HL-60 (cell line): Measurements from ENCODE around the gene VPS35L.

Experiments used
- DNase-seq, 2 experiments: peaks; one replicate each; pipeline ENCODE4 v3.0.0-alpha.2; 2010 to 2020; ENCODE audit warnings: low read depth in 1 of 2, low spot score in 1 of 2
- H3K27ac ChIP-seq: fragments of 250-450 bp; sonication (Bioruptor Pico); replicated peaks from 2 replicates; pipeline ENCODE4 v1.5.1; 2020; ENCODE audit warnings: mild to moderate bottlenecking, moderate library complexity
- H3K27me3 ChIP-seq: fragments of 250-450 bp; sonication (Bioruptor Pico); 2 replicates; pipeline ENCODE4 v1.5.1; 2021; ENCODE audit warnings: mild to moderate bottlenecking, moderate library complexity; ENCODE audit not compliant: insufficient read depth, poor library complexity, severe bottlenecking
- H3K4me3 ChIP-seq: replicated peaks from 2 replicates; pipeline ENCODE4 v1.5.1; 2011; ENCODE audit warnings: mild to moderate bottlenecking, control low read depth, low read length; ENCODE audit not compliant: insufficient read depth
- CTCF ChIP-seq: IDR thresholded peaks from one replicate; pipeline ENCODE4 v1.5.1; 2011; ENCODE audit warnings: low read length, control low read depth, inconsistent platforms; ENCODE audit not compliant: insufficient read depth
- GABPA ChIP-seq: IDR thresholded peaks from 2 replicates; pipeline ENCODE4 v1.6.1; 2012; ENCODE audit warnings: low read depth
- POLR2AphosphoS5 ChIP-seq: IDR thresholded peaks from 2 replicates; pipeline ENCODE4 v1.6.1; 2012; ENCODE audit warnings: low read depth
- REST ChIP-seq: IDR thresholded peaks from 2 replicates; pipeline ENCODE4 v1.6.1; 2012; ENCODE audit warnings: low read depth; ENCODE audit not compliant: insufficient replicate concordance
- SPI1 ChIP-seq: IDR thresholded peaks from 2 replicates; pipeline ENCODE4 v1.6.1; 2012; ENCODE audit warnings: low read depth, mild to moderate bottlenecking, borderline replicate concordance

Gene VPS35L

GRCh38 chr16:19698480-19699465, 143.3 kb downstream of the VPS35L start:
- no peak for DNase-seq
- H3K27ac ChIP-seq, result no peak overlapping the region
- no peaks in the 10 kb centered on the region for H3K27me3 ChIP-seq
- H3K4me3 ChIP-seq, result no peak overlapping the region
- TF ChIP-seq SPI1 (no peak), POLR2AphosphoS5 (no peak), CTCF (no peak), GABPA (no peak), REST (no peak)

- no peaks in the 10 kb centered on the region for H3K27me3 ChIP-seq
- TF ChIP-seq REST (no peak), GABPA (no peak), POLR2AphosphoS5 (no peak), CTCF (no peak), SPI1 (no peak)
- no peak for DNase-seq
- no peak overlapping the region for H3K27ac ChIP-seq
- no peak overlapping the region for H3K4me3 ChIP-seq
Observed at GRCh38 chr16:19699472-19699871, 144.0 kb downstream of the VPS35L start.

- no peak for DNase-seq
- Histone ChIP-seq H3K27me3 (no peaks in the 10 kb centered on the region), H3K27ac (no peak overlapping the region), H3K4me3 (no peak overlapping the region)
- TF ChIP-seq GABPA (no peak), POLR2AphosphoS5 (no peak), REST (no peak), CTCF (no peak), SPI1 (no peak)
Observed at GRCh38 chr16:19700319-19700781, 144.8 kb downstream of the VPS35L start.
